ENCODE measurements around the gene CPE. TPM values are rescaled to one million over a fixed set of nuclear protein-coding genes. Genes with fewer than 3 reads are reported as not detected.

The CPE gene
- total RNA-seq, 2 donors from 2014 or later = not detected

DNA sequence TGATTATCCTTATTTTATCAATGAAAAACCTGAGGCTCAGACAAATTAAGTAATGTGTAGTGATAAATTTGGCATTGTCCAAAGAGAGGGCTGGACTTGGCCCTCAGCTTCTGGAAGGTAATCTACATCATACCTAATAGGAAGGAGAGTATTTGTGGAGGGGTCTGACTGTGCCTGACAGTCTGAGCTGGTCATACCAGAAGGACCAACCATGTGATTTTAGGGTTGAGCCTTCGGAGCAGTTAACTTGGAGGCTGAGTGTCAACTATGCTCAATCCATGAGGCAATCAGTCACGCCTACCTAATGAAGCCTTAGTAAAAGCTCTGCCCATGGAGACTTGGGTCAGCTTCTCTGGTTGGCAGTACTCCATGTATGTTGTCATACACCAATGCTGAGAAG lies 136.4 kb downstream of the CPE start:
- Mint-ChIP-seq H3K9me3 (no peaks in the 10 kb centered on the region), H3K4me1 (ENCODE audit: low read depth) (no peaks in the 10 kb centered on the region), H3K27ac (no peak overlapping the region), H3K36me3 (ENCODE audit: insufficient read depth in 2 of 2) (no peaks in the 10 kb centered on the region), H3K4me3 (no peak overlapping the region), H3K27me3 (ENCODE audit: low read depth) (peaks cover 12% of the 10 kb centered on the region)
- DNase-seq (no peak), ATAC-seq (replicated peaks in 1 of 2) (no peak)

DNA sequence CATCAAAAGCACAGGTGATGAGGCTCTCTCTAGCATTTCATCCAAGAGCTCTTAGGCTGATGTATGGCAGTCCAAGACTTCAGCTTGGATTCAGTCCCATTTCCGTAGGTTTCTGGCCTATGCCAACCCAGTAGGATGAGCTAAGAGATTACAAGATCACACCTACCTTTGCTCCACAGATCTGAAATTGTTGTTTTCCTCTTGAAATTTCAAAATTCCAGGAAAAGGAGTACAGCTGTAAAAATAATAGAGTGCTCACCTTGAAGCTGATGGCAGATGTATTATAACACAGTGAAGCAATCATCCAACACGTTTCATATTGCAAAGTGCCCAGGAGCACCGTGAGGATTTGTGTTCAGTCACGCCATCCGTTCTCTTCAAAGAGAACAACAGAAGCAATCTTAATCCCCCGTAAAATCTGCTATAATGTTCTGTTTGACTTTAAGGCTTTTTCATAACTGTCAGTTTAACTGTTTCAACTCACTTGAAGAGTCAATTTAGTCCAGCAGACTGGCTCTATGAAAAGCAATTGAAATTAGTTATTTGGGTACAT lies 137.5 kb downstream of the CPE start:
- no peaks in the 10 kb centered on the region for H3K4me1 Mint-ChIP-seq (ENCODE audit: low read depth)
- peaks cover 12% of the 10 kb centered on the region for H3K27me3 Mint-ChIP-seq (ENCODE audit: low read depth)
- ATAC-seq (replicated peaks in 1 of 2) (no peak), DNase-seq (no peak)
- no peaks in the 10 kb centered on the region for H3K9me3 Mint-ChIP-seq
- no peak overlapping the region for H3K4me3 Mint-ChIP-seq
- no peak overlapping the region for H3K27ac Mint-ChIP-seq
- no peaks in the 10 kb centered on the region for H3K36me3 Mint-ChIP-seq (ENCODE audit: insufficient read depth in 2 of 2)

DNA sequence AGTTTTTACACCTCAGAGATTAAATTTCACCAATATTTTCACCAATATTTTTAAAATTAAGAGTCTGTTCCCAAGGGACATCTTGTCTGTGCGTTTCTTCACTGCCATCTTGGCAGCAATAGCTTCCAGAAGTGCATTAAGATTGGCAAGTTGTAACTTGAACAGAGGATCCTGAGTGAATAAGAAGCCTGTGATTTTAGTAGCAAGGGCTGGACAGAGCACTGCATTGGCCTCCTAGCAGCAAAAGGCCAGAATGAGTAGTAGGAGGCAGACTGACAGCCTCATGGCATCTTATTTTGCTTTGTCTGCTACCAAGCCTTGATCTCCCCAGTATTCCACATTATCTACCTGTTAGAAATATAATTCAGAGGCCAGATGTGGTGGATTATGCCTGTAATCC lies 138.4 kb downstream of the CPE start:
- Mint-ChIP-seq H3K27me3 (ENCODE audit: low read depth) (peaks cover 12% of the 10 kb centered on the region), H3K4me3 (no peak overlapping the region), H3K4me1 (ENCODE audit: low read depth) (no peaks in the 10 kb centered on the region), H3K27ac (no peak overlapping the region), H3K9me3 (no peaks in the 10 kb centered on the region), H3K36me3 (ENCODE audit: insufficient read depth in 2 of 2) (no peaks in the 10 kb centered on the region)
- ATAC-seq (replicated peaks in 1 of 2) (no peak), DNase-seq (no peak)

- Mint-ChIP-seq H3K4me1 (ENCODE audit: low read depth) (no peaks in the 10 kb centered on the region), H3K9me3 (no peaks in the 10 kb centered on the region), H3K4me3 (no peak overlapping the region), H3K27me3 (ENCODE audit: low read depth) (peaks cover 11% of the 10 kb centered on the region), H3K27ac (no peak overlapping the region), H3K36me3 (ENCODE audit: insufficient read depth in 2 of 2) (no peaks in the 10 kb centered on the region)
- no peak for DNase-seq
- no peak for ATAC-seq (replicated peaks in 1 of 2)
Measured at GRCh38 chr4:165518024-165518616, 139.3 kb downstream of the CPE start.

- H3K9me3 Mint-ChIP-seq = no peaks in the 10 kb centered on the region
- ATAC-seq (replicated peaks in 1 of 2) (no peak), DNase-seq (no peak)
- no peaks in the 10 kb centered on the region for H3K36me3 Mint-ChIP-seq (ENCODE audit: insufficient read depth in 2 of 2)
- H3K4me1 Mint-ChIP-seq (ENCODE audit: low read depth) = no peaks in the 10 kb centered on the region
- H3K27ac Mint-ChIP-seq = no peak overlapping the region
- H3K27me3 Mint-ChIP-seq (ENCODE audit: low read depth) = peaks cover 6% of the 10 kb centered on the region
- no peak overlapping the region for H3K4me3 Mint-ChIP-seq
Measured at GRCh38 chr4:165518686-165519085, 139.9 kb downstream of the CPE start.

GRCh38 chr4:165519591-165519990 lies 140.8 kb downstream of the CPE start:
- Mint-ChIP-seq H3K4me3 (no peak overlapping the region), H3K4me1 (ENCODE audit: low read depth) (no peaks in the 10 kb centered on the region), H3K27ac (no peak overlapping the region), H3K9me3 (no peaks in the 10 kb centered on the region), H3K36me3 (ENCODE audit: insufficient read depth in 2 of 2) (no peaks in the 10 kb centered on the region), H3K27me3 (ENCODE audit: low read depth) (peaks cover 6% of the 10 kb centered on the region)
- ATAC-seq (replicated peaks in 1 of 2) = no peak
- no peak for DNase-seq

DNA sequence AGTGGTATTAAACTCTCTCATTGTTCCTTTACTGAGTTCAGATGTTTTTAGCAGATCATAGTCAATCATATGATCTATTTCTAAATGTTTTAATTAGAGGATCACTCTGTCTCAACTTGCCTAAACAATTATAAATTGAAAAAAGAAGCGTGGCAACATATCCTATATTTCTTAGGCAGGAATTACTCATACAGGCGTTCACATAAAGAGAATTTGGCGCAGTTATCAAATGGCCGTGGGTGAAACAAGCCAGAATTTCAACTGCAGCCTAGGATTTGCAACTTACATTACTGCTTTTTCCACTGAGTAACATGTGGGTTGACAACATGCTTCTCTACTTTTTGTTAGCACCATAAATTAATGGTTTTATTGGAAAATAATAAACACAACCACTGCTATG lies 141.3 kb downstream of the CPE start:
- H3K4me3 Mint-ChIP-seq = no peak overlapping the region
- peaks cover 6% of the 10 kb centered on the region for H3K27me3 Mint-ChIP-seq (ENCODE audit: low read depth)
- H3K36me3 Mint-ChIP-seq (ENCODE audit: insufficient read depth in 2 of 2) = no peaks in the 10 kb centered on the region
- no peaks in the 10 kb centered on the region for H3K9me3 Mint-ChIP-seq
- DNase-seq = no peak
- no peaks in the 10 kb centered on the region for H3K4me1 Mint-ChIP-seq (ENCODE audit: low read depth)
- ATAC-seq (replicated peaks in 1 of 2) = no peak
- no peak overlapping the region for H3K27ac Mint-ChIP-seq

DNA sequence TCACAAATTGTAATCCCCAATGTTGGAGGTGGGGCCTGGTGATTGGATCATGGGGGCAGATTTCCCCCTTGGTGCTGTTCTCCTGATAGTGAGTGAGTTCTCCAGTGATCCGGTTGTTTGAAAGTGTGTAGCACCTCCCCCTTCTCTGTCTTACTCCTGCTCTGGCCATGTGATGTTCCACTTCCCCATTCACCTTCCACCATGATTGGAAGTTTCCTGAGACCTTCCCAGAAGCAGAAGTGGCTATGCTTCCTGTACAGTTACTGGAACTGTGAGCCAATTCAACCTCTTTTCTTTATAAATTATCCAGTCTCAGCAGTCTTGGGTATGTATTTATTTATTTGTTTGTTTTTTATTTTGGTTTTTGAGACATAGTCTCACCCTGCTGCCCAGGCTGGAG lies 143.2 kb downstream of the CPE start:
- no peaks in the 10 kb centered on the region for H3K4me1 Mint-ChIP-seq (ENCODE audit: low read depth)
- no peaks in the 10 kb centered on the region for H3K36me3 Mint-ChIP-seq (ENCODE audit: insufficient read depth in 2 of 2)
- no peak overlapping the region for H3K4me3 Mint-ChIP-seq
- DNase-seq = no peak
- H3K27me3 Mint-ChIP-seq (ENCODE audit: low read depth) = no peaks in the 10 kb centered on the region
- no peak for ATAC-seq (replicated peaks in 1 of 2)
- H3K9me3 Mint-ChIP-seq = no peaks in the 10 kb centered on the region
- H3K27ac Mint-ChIP-seq = no peak overlapping the region

GRCh38 chr4:165524532-165525190 lies 145.9 kb downstream of the CPE start:
- DNase-seq (no peak), ATAC-seq (replicated peaks in 1 of 2) (no peak)
- no peak overlapping the region for H3K27ac Mint-ChIP-seq
- no peaks in the 10 kb centered on the region for H3K27me3 Mint-ChIP-seq (ENCODE audit: low read depth)
- no peaks in the 10 kb centered on the region for H3K9me3 Mint-ChIP-seq
- no peak overlapping the region for H3K4me3 Mint-ChIP-seq
- no peaks in the 10 kb centered on the region for H3K36me3 Mint-ChIP-seq (ENCODE audit: insufficient read depth in 2 of 2)
- no peaks in the 10 kb centered on the region for H3K4me1 Mint-ChIP-seq (ENCODE audit: low read depth)

DNA sequence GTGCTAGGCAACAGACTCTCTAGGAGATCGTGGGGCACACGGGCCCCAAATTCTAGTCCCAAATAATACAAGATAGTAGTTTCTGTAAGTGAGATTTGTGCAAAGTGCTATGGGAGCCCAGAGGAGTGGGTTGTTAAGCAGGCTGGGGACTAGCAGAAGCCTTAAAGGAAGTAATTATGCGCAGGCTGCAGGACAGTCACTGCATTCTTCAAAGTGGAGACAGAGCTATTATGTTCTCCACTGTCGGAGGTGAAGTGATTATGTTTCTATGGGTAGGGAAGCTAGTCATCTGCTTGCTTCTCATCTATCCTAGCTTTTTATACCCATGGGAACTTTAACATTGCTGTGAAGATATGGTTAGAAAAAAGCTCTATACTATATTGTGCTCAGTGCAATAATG lies 154.2 kb downstream of the CPE start:
- Mint-ChIP-seq H3K27ac (no peak overlapping the region), H3K27me3 (ENCODE audit: low read depth) (no peaks in the 10 kb centered on the region), H3K4me1 (ENCODE audit: low read depth) (no peaks in the 10 kb centered on the region), H3K9me3 (no peaks in the 10 kb centered on the region), H3K4me3 (no peak overlapping the region), H3K36me3 (ENCODE audit: insufficient read depth in 2 of 2) (no peaks in the 10 kb centered on the region)
- ATAC-seq (replicated peaks in 1 of 2) (no peak), DNase-seq (no peak)

- ATAC-seq (replicated peaks in 1 of 2) = no peak
- H3K27me3 Mint-ChIP-seq (ENCODE audit: low read depth) = no peaks in the 10 kb centered on the region
- H3K36me3 Mint-ChIP-seq (ENCODE audit: insufficient read depth in 2 of 2) = no peaks in the 10 kb centered on the region
- H3K27ac Mint-ChIP-seq = no peak overlapping the region
- DNase-seq = peak in 1 of 2 donors; percentile 9
- no peaks in the 10 kb centered on the region for H3K9me3 Mint-ChIP-seq
- no peak overlapping the region for H3K4me3 Mint-ChIP-seq
- no peaks in the 10 kb centered on the region for H3K4me1 Mint-ChIP-seq (ENCODE audit: low read depth)
Measured at GRCh38 chr4:165537028-165537648, 158.3 kb downstream of the CPE start.

- peak in 1 of 2 donors; percentile 4 for ATAC-seq (replicated peaks in 1 of 2)
- H3K27me3 Mint-ChIP-seq (ENCODE audit: low read depth) = peaks cover 5% of the 10 kb centered on the region
- H3K9me3 Mint-ChIP-seq = no peaks in the 10 kb centered on the region
- no peak for DNase-seq
- no peak overlapping the region for H3K4me3 Mint-ChIP-seq
- no peak overlapping the region for H3K27ac Mint-ChIP-seq
- H3K36me3 Mint-ChIP-seq (ENCODE audit: insufficient read depth in 2 of 2) = no peaks in the 10 kb centered on the region
- H3K4me1 Mint-ChIP-seq (ENCODE audit: low read depth) = no peaks in the 10 kb centered on the region
Measured at GRCh38 chr4:165539801-165540200, 161.0 kb downstream of the CPE start.

DNA sequence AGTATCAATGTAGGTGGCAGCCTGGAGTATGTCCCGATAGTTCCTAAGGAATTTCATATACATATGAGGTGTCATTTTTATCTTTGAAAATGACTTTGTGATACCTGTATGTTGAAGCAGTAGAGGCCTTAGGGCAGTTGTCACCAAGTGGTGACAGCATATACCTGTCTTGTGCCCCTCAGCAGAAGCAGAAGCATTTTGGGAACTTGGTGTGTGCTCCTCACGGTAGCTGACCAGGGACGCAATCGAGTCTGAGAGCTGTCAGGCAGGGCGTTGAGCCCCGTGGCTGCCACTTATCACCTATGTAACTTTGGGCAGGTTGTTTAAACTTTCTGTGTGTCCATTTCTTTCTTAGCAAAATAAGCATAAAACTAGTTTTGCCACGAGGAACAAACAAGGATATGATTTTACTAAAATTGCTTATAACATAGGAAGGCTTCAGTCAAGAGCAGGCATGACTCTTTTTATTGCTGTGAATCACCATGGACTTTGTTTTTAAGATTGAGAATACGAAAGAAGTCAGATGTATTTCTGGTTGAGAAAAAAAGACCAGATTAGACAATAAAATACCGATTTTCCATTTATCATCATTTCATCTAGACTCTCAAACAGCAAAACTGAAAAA lies 161.5 kb downstream of the CPE start:
- no peaks in the 10 kb centered on the region for H3K36me3 Mint-ChIP-seq (ENCODE audit: insufficient read depth in 2 of 2)
- H3K9me3 Mint-ChIP-seq = no peaks in the 10 kb centered on the region
- H3K4me1 Mint-ChIP-seq (ENCODE audit: low read depth) = no peaks in the 10 kb centered on the region
- no peak overlapping the region for H3K4me3 Mint-ChIP-seq
- no peak overlapping the region for H3K27ac Mint-ChIP-seq
- ATAC-seq (replicated peaks in 1 of 2) = peak; percentile 36 to 57
- no peak for DNase-seq
- peaks cover 5% of the 10 kb centered on the region for H3K27me3 Mint-ChIP-seq (ENCODE audit: low read depth)

Data from activated T-cell treated with anti-CD3 and anti-CD28 coated beads, Interleukin-2, amount 50 U/mL, for 72 hours (primary cell).